ENCODE results near the gene PSTPIP1. TPM values are rescaled to one million over a fixed set of nuclear protein-coding genes. Genes with fewer than 3 reads are reported as not detected.

Gene PSTPIP1
- total and polyA plus RNA-seq, 10 of the 15 experiments (the other 5 are each of a cell fraction or from before 2014, with no cell fraction given) = 0.50 to 29.3 (median 14.5) TPM

- H3K4me3 ChIP-seq = 0 out of 2 replicates have a peak overlapping the region, but pooled peaks have one; percentile 39
- H4K20me1 ChIP-seq (ENCODE audit: control insufficient read depth, insufficient read depth) = no peaks in the 10 kb centered on the region
- DNase-seq (ENCODE audit: low read depth, low spot score) = no peak
- no TSS peak for BruUV-seq (replicated peaks)
- no peaks in the 10 kb centered on the region for H3K36me3 ChIP-seq (ENCODE audit: control insufficient read depth in 2 of 2, insufficient read depth in 2 of 2, low read length in 1 of 2)
- H3K4me1 ChIP-seq (ENCODE audit: control insufficient read depth, insufficient read depth, low read length) = peaks cover 28% of the 10 kb centered on the region
- in situ Hi-C loops (cut with MboI) = no loop called here
- intact Hi-C loops (cut with micrococcal nuclease; ENCODE audit: unreplicated experiment) = no loop called here
- peaks cover 43% of the 10 kb centered on the region for H3K79me2 ChIP-seq (ENCODE audit: control insufficient read depth, insufficient read depth, low read length)
- ChIA-PET RAD21 (ENCODE audit: unreplicated experiment) (interaction anchor here (1.0 to 2.9 kb wide), 4 partner anchors 22 to 475 kb away, joined by 3 to 5 read pairs (median 4); no protein-coding TSS in a partner anchor), CTCF (interaction anchor here (0.9 to 2.5 kb wide), 10 partner anchors 8 to 94 kb away, joined by 3 to 9 read pairs (median 3); no protein-coding TSS in a partner anchor), POLR2A (interaction anchor here (0.9 to 1.4 kb wide), 2 partner anchors 9 to 14 kb away, joined by 3 to 4 read pairs; no protein-coding TSS in a partner anchor), SMC1A (ENCODE audit: uncharacterized antibody, unreplicated experiment) (interaction anchor here (1.1 to 2.1 kb wide), 9 partner anchors 9 to 119 kb away, joined by 3 to 6 read pairs (median 4); no protein-coding TSS in a partner anchor)
- ATAC-seq = peak; percentile 33
- peak; percentile 52 for FAIRE-seq
- WGBS (ENCODE audit: insufficient coverage, insufficient replicate concordance, low lambda C conversion rate, missing lambda C conversion rate) = 0% methylated on average over 3 of the region's 3 CpGs
- H2AFZ ChIP-seq (ENCODE audit: control insufficient read depth, low read depth, low read length) = no peak overlapping the region; the same call in 1 of the 2 replicates
- H3K9ac ChIP-seq (ENCODE audit: control insufficient read depth, insufficient read depth, low read length) = 0 out of 2 replicates have a peak overlapping the region, but pooled peaks have one; percentile 8
- H3K27me3 ChIP-seq (replicated peaks in 1 of 2; ENCODE audit: control insufficient read depth in 2 of 2, insufficient read depth in 2 of 2, low read length in 1 of 2) = no peaks in the 10 kb centered on the region
- peak overlapping the region; percentile 92 for H3K4me2 ChIP-seq (ENCODE audit: control insufficient read depth, insufficient read depth)
- no peaks in the 10 kb centered on the region for H3K9me3 ChIP-seq (replicated peaks; ENCODE audit: control insufficient read depth, insufficient read depth, low read length)
- peak overlapping the region; percentile 66 for H3K27ac ChIP-seq (ENCODE audit: control insufficient read depth, insufficient read depth)
- TF ChIP-seq ZNF687 (IDR thresholded peaks at IDR 0.05) (no peak), NR2C2 (IDR thresholded peaks at IDR 0.05; ENCODE audit: borderline replicate concordance, control insufficient read depth, insufficient read length, low read depth) (no peak), ZNF24 (IDR thresholded peaks at IDR 0.05) (peak; percentile 81), NFXL1 (IDR thresholded peaks at IDR 0.05; ENCODE audit: borderline replicate concordance) (no peak), TCF12 (IDR thresholded peaks at IDR 0.05; ENCODE audit: low read depth, low read length) (no peak), ZNF207 (IDR thresholded peaks at IDR 0.05; ENCODE audit: borderline replicate concordance) (no peak), E4F1 (IDR thresholded peaks at IDR 0.05; ENCODE audit: borderline replicate concordance, partially characterized antibody) (no peak), IKZF1 (conservative IDR thresholded peaks at IDR 0.05) (peak; percentile 54; the same call in 1 of the 2 replicates), MTA2 (IDR thresholded peaks at IDR 0.05; ENCODE audit: low read depth) (peak; percentile 43; the same call in 1 of the 2 replicates), TARDBP (IDR thresholded peaks at IDR 0.05; ENCODE audit: borderline replicate concordance) (no peak), CBX5 (IDR thresholded peaks at IDR 0.05; ENCODE audit: low read depth) (no peak), EGR1 (IDR thresholded peaks at IDR 0.05; ENCODE audit: borderline replicate concordance in 1 of 2, low read depth in 2 of 2, low read length in 2 of 2) (no peak), TCF7 (IDR thresholded peaks at IDR 0.05; ENCODE audit: borderline replicate concordance) (no peak)
- TF ChIP-seq, protein P1, sequence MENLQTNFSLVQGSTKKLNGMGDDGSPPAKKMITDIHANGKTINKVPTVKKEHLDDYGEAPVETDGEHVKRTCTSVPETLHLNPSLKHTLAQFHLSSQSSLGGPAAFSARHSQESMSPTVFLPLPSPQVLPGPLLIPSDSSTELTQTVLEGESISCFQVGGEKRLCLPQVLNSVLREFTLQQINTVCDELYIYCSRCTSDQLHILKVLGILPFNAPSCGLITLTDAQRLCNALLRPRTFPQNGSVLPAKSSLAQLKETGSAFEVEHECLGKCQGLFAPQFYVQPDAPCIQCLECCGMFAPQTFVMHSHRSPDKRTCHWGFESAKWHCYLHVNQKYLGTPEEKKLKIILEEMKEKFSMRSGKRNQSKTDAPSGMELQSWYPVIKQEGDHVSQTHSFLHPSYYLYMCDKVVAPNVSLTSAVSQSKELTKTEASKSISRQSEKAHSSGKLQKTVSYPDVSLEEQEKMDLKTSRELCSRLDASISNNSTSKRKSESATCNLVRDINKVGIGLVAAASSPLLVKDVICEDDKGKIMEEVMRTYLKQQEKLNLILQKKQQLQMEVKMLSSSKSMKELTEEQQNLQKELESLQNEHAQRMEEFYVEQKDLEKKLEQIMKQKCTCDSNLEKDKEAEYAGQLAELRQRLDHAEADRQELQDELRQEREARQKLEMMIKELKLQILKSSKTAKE (IDR thresholded peaks at IDR 0.05; ENCODE audit: low read depth, poor library complexity, severe bottlenecking) = no peak
Measured at GRCh38 chr15:77067691-77068367, 72.9 kb downstream of the PSTPIP1 start.
